Stimulated activated CD4-positive, alpha-beta T cell treated with anti-CD3 and anti-CD28 coated beads, TNF-alpha, amount 100 ng/mL, for 1 hour (primary cell): Measurements from ENCODE around the gene DDX49.
A peak's percentile ranks its signal among the peaks of the same experiment; 100 is the strongest.
"Not testable (repeated sequence)": the region's sequence is repeated elsewhere in the genome, so short reads cannot be mapped to it uniquely, and the experiment has no call there.

Source experiments
- DNase-seq, 3 donors: peaks; one replicate each; pipeline ENCODE4 v3.0.0-alpha.2; 2020; ENCODE audit warnings: low read depth in 3 of 3, low spot score in 1 of 3

Gene DDX49

GRCh38 chr19:18940769-18941627 lies 21.5 kb downstream of the DDX49 start, which contains the start of gene HOMER3:
TSS of gene HOMER3 (minus strand) at chr19:18941217. CDS start at chr19:18938982, 2,235 bp downstream.
- peak; percentile 24 to 80 (median 56) for DNase-seq

- DNase-seq: no peak
Measured at GRCh38 chr19:18941628-18942354, 22.3 kb downstream of the DDX49 start.

- DNase-seq: no peak
Measured at GRCh38 chr19:18942692-18943091, 23.2 kb downstream of the DDX49 start.

GRCh38 chr19:18943465-18943864 lies 23.9 kb downstream of the DDX49 start:
- DNase-seq: no peak

- no peak for DNase-seq
Measured at GRCh38 chr19:18945297-18945696, 25.8 kb downstream of the DDX49 start.

GRCh38 chr19:18946335-18946734 lies 26.8 kb downstream of the DDX49 start:
- no peak for DNase-seq

- no peak for DNase-seq
Measured at GRCh38 chr19:18946918-18947317, 27.4 kb downstream of the DDX49 start.

- DNase-seq: no peak
Measured at GRCh38 chr19:18948075-18948975, 28.8 kb downstream of the DDX49 start.

GRCh38 chr19:18948976-18949356 lies 29.5 kb downstream of the DDX49 start:
- DNase-seq: no peak

- no peak for DNase-seq
Measured at GRCh38 chr19:18949858-18950257, 30.3 kb downstream of the DDX49 start.

- DNase-seq: no peak
Measured at GRCh38 chr19:18951721-18952281, 32.3 kb downstream of the DDX49 start.

- DNase-seq: not testable (repeated sequence)
Measured at GRCh38 chr19:18952364-18953003, 33.0 kb downstream of the DDX49 start.

GRCh38 chr19:18954094-18954493 lies 34.6 kb downstream of the DDX49 start:
- no peak for DNase-seq

GRCh38 chr19:18955042-18955441 lies 35.5 kb downstream of the DDX49 start:
- DNase-seq: no peak

GRCh38 chr19:18960370-18960769 lies 40.9 kb downstream of the DDX49 start:
- no peak for DNase-seq

GRCh38 chr19:18961767-18962620 lies 42.5 kb downstream of the DDX49 start:
- DNase-seq: no peak

- no peak for DNase-seq
Measured at GRCh38 chr19:18964121-18964520, 44.6 kb downstream of the DDX49 start.

GRCh38 chr19:18966307-18966706 lies 46.8 kb downstream of the DDX49 start:
- DNase-seq: no peak

GRCh38 chr19:18967358-18968146 lies 48.0 kb downstream of the DDX49 start:
- no peak for DNase-seq
